Activated B cell treated with CpG ODN at 0.5 μM for 24 hours (primary cell): ENCODE results near the gene MYORG. TPM values are rescaled to one million over a fixed set of nuclear protein-coding genes. Genes with fewer than 3 reads are reported as not detected.
"Not testable (repeated sequence)": the region's sequence is repeated elsewhere in the genome, so short reads cannot be mapped to it uniquely, and the experiment has no call there.

ENCODE experiments used
- ATAC-seq: fragments of 200-7000 bp; cut with Tn5 transposase; one replicate; pipeline ENCODE4 v1.10.0; 2021; ENCODE audit warnings: low read depth, mild to moderate bottlenecking, moderate library complexity
- CTCF ChIA-PET: fragments of 350-600 bp; sonication (Branson Sonifier 250); formaldehyde crosslinking; loops from one replicate; lab custom pipeline; 2021; ENCODE audit warnings: antibody characterized with exemption; lab: Charles Lee
- POLR2A ChIA-PET: fragments of 350-600 bp; sonication (Branson Sonifier 250); formaldehyde crosslinking; loops from one replicate; lab custom pipeline; 2021; ENCODE audit warnings: antibody characterized with exemption; lab: Charles Lee
- DNase-seq: peaks from one replicate; pipeline ENCODE4 v3.0.0; 2022
- H3K27ac Mint-ChIP-seq: one replicate; pipeline ENCODE4 v1.8.0; 2020; ENCODE audit warnings: mixed read lengths
- H3K27me3 Mint-ChIP-seq: one replicate; pipeline ENCODE4 v1.8.0; 2021; ENCODE audit warnings: mixed read lengths
- H3K36me3 Mint-ChIP-seq: one replicate; pipeline ENCODE4 v1.8.0; 2021; ENCODE audit warnings: low read depth, mixed read lengths
- H3K4me1 Mint-ChIP-seq: one replicate; pipeline ENCODE4 v1.8.0; 2021; ENCODE audit warnings: mixed read lengths
- H3K4me3 Mint-ChIP-seq: one replicate; pipeline ENCODE4 v1.8.0; 2020; ENCODE audit warnings: mild to moderate bottlenecking, mixed read lengths
- H3K9me3 Mint-ChIP-seq: one replicate; pipeline ENCODE4 v1.8.0; 2020; ENCODE audit warnings: mixed read lengths
- intact Hi-C: fragments of 100-400 bp; cut with micrococcal nuclease; formaldehyde crosslinking; loops from one replicate; pipeline ENCODE4 v1.15.1; 2024
- total RNA-seq: library from RNA; stranded (reverse); gene quantifications from 2 replicates; pipeline ENCODE4 v1.2.3, GENCODE V29; 2022
- TF ChIP-seq, protein P1 (sequence below): fragments of 200-600 bp; IDR thresholded peaks from one replicate; pipeline ENCODE4 v1.8.0; 2022; ENCODE audit warnings: antibody characterized with exemption, mild to moderate bottlenecking

MYORG gene
- total RNA-seq, 1 donor from 2014 or later = 0.24 TPM

DNA sequence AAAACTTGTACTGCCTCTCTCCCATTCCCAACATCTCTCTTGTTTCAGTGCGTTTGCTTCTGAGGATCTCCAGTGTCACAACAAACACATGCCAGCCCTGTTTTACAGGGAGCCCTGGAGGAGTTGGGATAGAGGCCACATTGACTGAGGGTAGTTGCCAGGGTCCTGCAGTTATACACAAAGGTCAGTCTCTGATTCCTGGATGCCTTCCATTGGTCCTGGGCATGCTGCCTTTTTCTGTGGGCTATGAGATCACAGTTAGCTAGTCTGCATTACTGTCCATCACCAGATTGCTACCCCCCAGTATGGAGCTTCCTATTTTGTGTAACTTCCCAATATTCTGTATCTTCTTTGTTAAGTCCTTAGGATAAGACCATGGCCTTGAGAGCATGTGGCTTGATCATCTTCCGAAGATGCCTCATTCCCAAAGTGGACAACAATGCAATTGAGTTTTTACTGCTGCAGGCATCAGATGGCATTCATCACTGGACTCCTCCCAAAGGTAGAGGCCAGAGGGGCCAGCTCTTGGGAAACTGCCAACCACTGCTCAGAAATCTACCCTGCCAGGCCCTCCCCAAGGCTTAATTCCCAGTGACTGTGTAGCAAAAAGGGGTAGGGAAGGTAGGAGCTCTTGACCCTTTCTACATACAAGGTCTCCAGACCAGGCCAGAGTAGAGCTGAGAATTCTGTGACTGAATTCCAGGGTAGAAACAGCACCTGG, 37.9 kb downstream of the MYORG start:
- ChIA-PET CTCF (no interaction called here), POLR2A (no interaction called here)
- DNase-seq (no peak), ATAC-seq (no peak)
- H3K36me3 Mint-ChIP-seq = peaks cover 46% of the 10 kb centered on the region
- TF ChIP-seq, protein P1, sequence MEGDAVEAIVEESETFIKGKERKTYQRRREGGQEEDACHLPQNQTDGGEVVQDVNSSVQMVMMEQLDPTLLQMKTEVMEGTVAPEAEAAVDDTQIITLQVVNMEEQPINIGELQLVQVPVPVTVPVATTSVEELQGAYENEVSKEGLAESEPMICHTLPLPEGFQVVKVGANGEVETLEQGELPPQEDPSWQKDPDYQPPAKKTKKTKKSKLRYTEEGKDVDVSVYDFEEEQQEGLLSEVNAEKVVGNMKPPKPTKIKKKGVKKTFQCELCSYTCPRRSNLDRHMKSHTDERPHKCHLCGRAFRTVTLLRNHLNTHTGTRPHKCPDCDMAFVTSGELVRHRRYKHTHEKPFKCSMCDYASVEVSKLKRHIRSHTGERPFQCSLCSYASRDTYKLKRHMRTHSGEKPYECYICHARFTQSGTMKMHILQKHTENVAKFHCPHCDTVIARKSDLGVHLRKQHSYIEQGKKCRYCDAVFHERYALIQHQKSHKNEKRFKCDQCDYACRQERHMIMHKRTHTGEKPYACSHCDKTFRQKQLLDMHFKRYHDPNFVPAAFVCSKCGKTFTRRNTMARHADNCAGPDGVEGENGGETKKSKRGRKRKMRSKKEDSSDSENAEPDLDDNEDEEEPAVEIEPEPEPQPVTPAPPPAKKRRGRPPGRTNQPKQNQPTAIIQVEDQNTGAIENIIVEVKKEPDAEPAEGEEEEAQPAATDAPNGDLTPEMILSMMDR = no peak
- intact Hi-C loops = no loop called here
- no peak overlapping the region for H3K27ac Mint-ChIP-seq
- H3K4me3 Mint-ChIP-seq = no peak overlapping the region
- no peaks in the 10 kb centered on the region for H3K9me3 Mint-ChIP-seq
- H3K4me1 Mint-ChIP-seq = no peaks in the 10 kb centered on the region
- no peaks in the 10 kb centered on the region for H3K27me3 Mint-ChIP-seq

DNA sequence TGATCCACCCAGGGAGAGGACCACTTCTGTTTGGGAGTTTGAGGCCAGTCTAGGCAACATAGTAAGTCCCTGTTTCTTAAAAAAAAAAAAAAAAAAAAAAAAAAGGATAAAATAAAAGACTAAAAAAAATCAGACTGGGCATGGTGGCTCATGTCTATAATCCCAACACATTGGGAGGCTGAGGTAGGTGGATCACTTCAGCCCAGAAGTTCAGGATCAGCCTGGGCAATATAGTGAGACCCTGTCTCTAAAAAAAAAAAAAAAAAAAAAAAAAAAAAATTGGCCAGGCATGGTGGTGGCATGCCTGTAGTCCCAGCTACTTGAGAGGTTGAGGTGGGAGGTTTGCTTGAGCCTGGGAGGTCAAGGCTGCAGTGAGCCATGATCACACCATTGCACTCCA, 38.6 kb downstream of the MYORG start:
- H3K27me3 Mint-ChIP-seq, DNase-seq, H3K4me1 Mint-ChIP-seq, H3K9me3 Mint-ChIP-seq, intact Hi-C loops, ATAC-seq, POLR2A ChIA-PET, H3K4me3 Mint-ChIP-seq, H3K27ac Mint-ChIP-seq: not testable (repeated sequence)
- CTCF ChIA-PET = interaction anchor here (1.0 kb wide), 1 partner anchor 40 kb away, joined by 3 read pairs; no protein-coding TSS in a partner anchor
- H3K36me3 Mint-ChIP-seq = peaks cover 38% of the 10 kb centered on the region

DNA sequence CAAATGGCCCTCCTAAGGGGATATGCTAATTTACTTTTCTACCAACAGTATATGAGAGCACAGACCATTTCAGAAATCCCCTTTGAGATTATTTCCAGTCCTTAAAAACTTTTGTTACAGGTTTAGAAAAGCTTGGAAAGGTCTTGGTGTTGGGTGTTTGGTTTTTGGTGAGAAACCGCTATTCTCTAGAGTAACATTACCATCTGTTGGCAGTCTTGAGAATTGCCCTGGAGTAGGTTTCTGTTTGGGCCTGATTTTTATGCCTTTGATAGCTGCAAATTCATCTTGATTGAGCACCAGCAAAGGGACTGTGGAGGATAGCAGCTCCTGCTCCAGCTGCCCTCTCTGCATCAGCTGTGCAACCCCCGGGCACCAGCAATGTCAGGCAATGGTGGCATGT, 39.3 kb downstream of the MYORG start:
- Mint-ChIP-seq H3K4me1 (peaks cover under 1% of the 10 kb centered on the region), H3K36me3 (peaks cover 35% of the 10 kb centered on the region), H3K27ac (no peak overlapping the region), H3K4me3 (no peak overlapping the region), H3K9me3 (no peaks in the 10 kb centered on the region), H3K27me3 (no peaks in the 10 kb centered on the region)
- ChIA-PET POLR2A (no interaction called here), CTCF (interaction anchor here (1.0 kb wide), 1 partner anchor 41 kb away, joined by 3 read pairs; no protein-coding TSS in a partner anchor)
- intact Hi-C loops = no loop called here
- ATAC-seq (no peak), DNase-seq (no peak)
- TF ChIP-seq, protein P1 = no peak

- H3K9me3 Mint-ChIP-seq = no peaks in the 10 kb centered on the region
- ChIA-PET CTCF (no interaction called here), POLR2A (no interaction called here)
- DNase-seq (no peak), ATAC-seq (no peak)
- H3K4me3 Mint-ChIP-seq = no peak overlapping the region
- no peaks in the 10 kb centered on the region for H3K27me3 Mint-ChIP-seq
- peaks cover 20% of the 10 kb centered on the region for H3K36me3 Mint-ChIP-seq
- intact Hi-C loops = no loop called here
- H3K4me1 Mint-ChIP-seq = peaks cover 17% of the 10 kb centered on the region
- H3K27ac Mint-ChIP-seq = no peak overlapping the region
- TF ChIP-seq, protein P1 = no peak
Measured at GRCh38 chr9:34335376-34335775, 41.3 kb downstream of the MYORG start.

DNA sequence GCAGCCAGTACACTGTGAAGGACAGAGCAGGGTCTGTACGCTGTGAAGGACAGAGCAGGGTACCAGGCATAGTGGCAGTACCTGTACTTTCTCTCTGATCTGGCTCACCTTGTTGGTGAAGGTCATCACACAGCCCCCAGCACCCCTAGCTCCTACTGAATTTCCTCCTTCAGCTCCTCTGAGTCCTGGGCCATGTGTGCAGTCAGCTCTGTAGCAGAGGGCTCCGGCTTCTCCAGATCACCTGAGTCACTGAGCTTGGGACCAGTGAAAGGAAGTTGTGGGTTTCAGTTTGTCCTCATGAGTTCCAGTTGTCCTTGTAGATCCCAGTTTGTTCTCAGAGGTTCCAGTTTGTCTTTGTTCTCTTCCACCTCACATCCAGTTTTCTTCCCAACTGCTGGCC, 41.8 kb downstream of the MYORG start:
- H3K4me1 Mint-ChIP-seq = peaks cover 22% of the 10 kb centered on the region
- no peak overlapping the region for H3K4me3 Mint-ChIP-seq
- ChIA-PET POLR2A (no interaction called here), CTCF (interaction anchor here (1.1 to 3.2 kb wide), 4 partner anchors 9 to 168 kb away, joined by 3 to 13 read pairs (median 7); partner anchors contain the start of gene MYORG)
- intact Hi-C loops = loop anchor here (5.0 kb wide), 1 partner anchor 187 kb away; the partner anchor contains the start of gene ENHO
- no peak overlapping the region for H3K27ac Mint-ChIP-seq
- no peaks in the 10 kb centered on the region for H3K9me3 Mint-ChIP-seq
- ATAC-seq (no peak), DNase-seq (no peak)
- peaks cover 16% of the 10 kb centered on the region for H3K36me3 Mint-ChIP-seq
- H3K27me3 Mint-ChIP-seq = no peaks in the 10 kb centered on the region
- TF ChIP-seq, protein P1 = no peak
